Body of pancreas (tissue), 4 donors: ENCODE results near the gene NEK3.
"Not testable (repeated sequence)": the region's sequence is repeated elsewhere in the genome, so short reads cannot be mapped to it uniquely, and the experiment has no call there.

Experiments
- POLR2A ChIP-seq, 3 donors: fragments of 450-650 bp; IDR thresholded peaks; one replicate each; pipeline ENCODE4 v1.6.1; 2016; ENCODE audit warnings: antibody characterized with exemption in 3 of 3, mild to moderate bottlenecking in 2 of 3
- TF ChIP-seq, protein P1 (sequence below), 7 experiments: fragments of 450-650 bp in 4 of 7; fragments of 200-600 bp in 3 of 7; sonication (generic) in 3 of 7; IDR thresholded peaks; one replicate each; pipeline ENCODE4 v1.5.1; 2016 to 2019; ENCODE audit warnings: antibody characterized with exemption in 7 of 7

- TF ChIP-seq, protein P1, sequence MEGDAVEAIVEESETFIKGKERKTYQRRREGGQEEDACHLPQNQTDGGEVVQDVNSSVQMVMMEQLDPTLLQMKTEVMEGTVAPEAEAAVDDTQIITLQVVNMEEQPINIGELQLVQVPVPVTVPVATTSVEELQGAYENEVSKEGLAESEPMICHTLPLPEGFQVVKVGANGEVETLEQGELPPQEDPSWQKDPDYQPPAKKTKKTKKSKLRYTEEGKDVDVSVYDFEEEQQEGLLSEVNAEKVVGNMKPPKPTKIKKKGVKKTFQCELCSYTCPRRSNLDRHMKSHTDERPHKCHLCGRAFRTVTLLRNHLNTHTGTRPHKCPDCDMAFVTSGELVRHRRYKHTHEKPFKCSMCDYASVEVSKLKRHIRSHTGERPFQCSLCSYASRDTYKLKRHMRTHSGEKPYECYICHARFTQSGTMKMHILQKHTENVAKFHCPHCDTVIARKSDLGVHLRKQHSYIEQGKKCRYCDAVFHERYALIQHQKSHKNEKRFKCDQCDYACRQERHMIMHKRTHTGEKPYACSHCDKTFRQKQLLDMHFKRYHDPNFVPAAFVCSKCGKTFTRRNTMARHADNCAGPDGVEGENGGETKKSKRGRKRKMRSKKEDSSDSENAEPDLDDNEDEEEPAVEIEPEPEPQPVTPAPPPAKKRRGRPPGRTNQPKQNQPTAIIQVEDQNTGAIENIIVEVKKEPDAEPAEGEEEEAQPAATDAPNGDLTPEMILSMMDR (IDR thresholded peaks at IDR 0.05) = not testable (repeated sequence)
- not testable (repeated sequence) for TF ChIP-seq POLR2A (IDR thresholded peaks at IDR 0.05)
These were observed 48.5 kb upstream of the NEK3 start for GRCh38 chr13:52207896-52208295.
